ENCODE measurements around the gene POLR1B.

DNA sequence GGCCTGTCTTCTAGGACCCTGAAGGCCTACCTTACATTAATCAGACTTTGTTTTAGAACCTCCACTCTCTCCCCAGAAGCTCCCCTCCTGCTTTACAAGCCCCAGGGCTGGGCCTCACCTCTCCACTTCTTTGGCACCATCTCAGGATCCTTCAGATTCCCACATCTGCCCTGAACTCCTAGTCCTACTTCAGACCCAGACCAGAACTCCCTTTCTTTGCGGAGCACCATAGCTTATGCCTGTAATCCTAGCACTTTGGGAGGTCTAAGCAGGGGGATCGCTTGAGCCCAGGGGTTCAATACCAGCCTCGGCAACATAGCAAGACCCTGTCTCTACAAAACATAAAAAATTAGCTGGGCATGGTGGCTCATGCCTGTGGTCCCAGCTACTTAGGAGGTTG, 43.1 kb downstream of the POLR1B start:
- TF ChIP-seq POLR2A (IDR thresholded peaks at IDR 0.05; ENCODE audit: low read depth, low read length) (no peak), TAF1 (IDR thresholded peaks at IDR 0.05; ENCODE audit: borderline replicate concordance, low read depth, low read length) (no peak), POLR2AphosphoS5 (IDR thresholded peaks at IDR 0.05; ENCODE audit: low read depth, low read length) (no peak)
